ENCODE results near the gene STAT1. TPM values are rescaled to one million over a fixed set of nuclear protein-coding genes. Genes with fewer than 3 reads are reported as not detected.

Gene STAT1
- total RNA-seq, 1 donor from 2014 or later, result 86.9 TPM

DNA sequence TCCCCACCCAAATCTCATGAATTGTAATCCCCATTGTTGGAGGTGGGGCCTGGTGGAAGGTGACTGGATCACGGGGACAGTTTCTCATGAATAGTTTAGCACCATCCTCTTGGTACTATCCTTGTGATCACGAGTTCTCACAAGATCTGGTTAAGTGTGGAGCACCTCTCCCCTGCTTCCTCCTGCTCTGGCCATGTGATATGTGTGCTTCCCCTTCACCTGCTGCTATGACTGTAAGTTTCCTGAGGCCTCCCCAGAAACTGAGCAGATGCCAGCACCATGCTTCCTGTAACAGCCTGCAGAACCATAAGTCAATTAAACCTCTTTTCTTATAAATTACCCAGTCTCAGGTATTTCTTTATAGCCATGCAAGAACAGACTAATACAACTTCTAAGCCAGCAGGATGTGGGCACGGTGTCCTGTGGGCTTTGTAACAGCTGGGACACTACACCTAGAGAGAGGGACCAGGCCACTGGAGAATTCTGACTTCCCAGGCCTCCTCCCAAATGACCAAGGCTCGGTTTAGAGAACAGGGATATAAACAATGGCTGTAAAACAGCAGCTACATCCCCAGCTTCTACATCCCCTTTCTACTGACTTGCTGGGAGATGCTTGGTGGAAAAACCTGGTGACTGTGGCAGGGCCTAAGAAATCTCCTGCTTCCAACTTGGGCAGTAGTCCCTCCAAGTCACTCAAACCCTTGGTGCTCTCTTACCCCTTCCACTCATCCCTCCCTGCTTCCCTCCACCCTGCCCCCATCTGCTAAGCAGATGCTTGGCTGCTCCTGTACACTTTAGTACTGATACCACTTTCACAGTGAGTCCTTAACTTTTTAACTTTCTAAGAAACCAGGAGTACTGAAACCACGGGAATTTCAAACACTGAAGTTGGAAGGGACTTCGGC lies 10.3 kb downstream of the STAT1 start:
- TF ChIP-seq CTCF (conservative IDR thresholded peaks at IDR 0.05; ENCODE audit: low read depth, low read length), result no peak
- DNase-seq (ENCODE audit: low read depth), result no peak
- H3K4me3 ChIP-seq (ENCODE audit: low read depth, low read length), result no peak overlapping the region

GRCh38 chr2:191001624-191002023 lies 12.3 kb downstream of the STAT1 start:
- no peak overlapping the region for H3K4me3 ChIP-seq (ENCODE audit: low read depth, low read length)
- no peak for TF ChIP-seq CTCF (conservative IDR thresholded peaks at IDR 0.05; ENCODE audit: low read depth, low read length)
- no peak for DNase-seq (ENCODE audit: low read depth)

- no peak for TF ChIP-seq CTCF (conservative IDR thresholded peaks at IDR 0.05; ENCODE audit: low read depth, low read length)
- no peak overlapping the region for H3K4me3 ChIP-seq (ENCODE audit: low read depth, low read length)
- DNase-seq (ENCODE audit: low read depth), result no peak
Measured at GRCh38 chr2:191001032-191001431, 12.9 kb downstream of the STAT1 start.

DNA sequence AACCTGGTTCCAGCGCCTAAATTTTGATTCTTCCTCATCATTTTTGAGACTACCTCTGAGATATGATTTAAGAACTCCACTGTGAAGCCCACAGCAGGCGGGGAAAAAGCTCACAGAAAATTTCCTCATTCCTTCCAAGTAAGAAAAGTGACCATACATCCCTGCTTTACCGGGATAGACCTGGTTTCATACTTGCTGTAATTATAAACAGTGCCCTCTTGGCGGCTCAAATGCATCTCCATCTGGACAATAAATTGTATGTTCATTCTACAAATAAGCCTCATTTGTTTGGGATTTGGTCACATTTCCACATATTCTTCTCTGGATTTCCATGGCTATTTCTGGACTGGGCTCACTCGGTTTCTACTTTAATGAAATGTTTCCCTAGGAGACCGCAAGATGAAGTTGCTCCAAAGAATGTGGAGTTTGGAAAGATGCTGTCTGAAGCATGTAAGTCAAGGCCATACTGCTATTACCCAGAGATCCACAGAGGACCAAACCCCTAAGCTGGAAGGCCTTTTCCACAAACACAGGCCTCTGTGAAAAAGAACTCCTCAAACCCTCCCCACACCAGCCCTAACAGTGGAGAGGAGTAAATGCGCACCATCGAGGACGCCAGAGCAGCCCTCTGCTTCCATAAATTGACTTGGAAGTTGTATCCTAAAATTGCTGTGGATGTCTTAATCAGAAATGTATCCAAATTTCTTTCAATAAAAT lies 13.9 kb downstream of the STAT1 start:
- TF ChIP-seq CTCF (conservative IDR thresholded peaks at IDR 0.05; ENCODE audit: low read depth, low read length), result no peak
- no peak overlapping the region for H3K4me3 ChIP-seq (ENCODE audit: low read depth, low read length)
- no peak for DNase-seq (ENCODE audit: low read depth)

- no peak for TF ChIP-seq CTCF (conservative IDR thresholded peaks at IDR 0.05; ENCODE audit: low read depth, low read length)
- no peak for DNase-seq (ENCODE audit: low read depth)
Measured at GRCh38 chr2:190999058-190999457, 14.9 kb downstream of the STAT1 start.

GRCh38 chr2:190997526-190998113 lies 16.4 kb downstream of the STAT1 start:
- DNase-seq (ENCODE audit: low read depth), result no peak
- TF ChIP-seq CTCF (conservative IDR thresholded peaks at IDR 0.05; ENCODE audit: low read depth, low read length), result no peak
- H3K4me3 ChIP-seq (ENCODE audit: low read depth, low read length), result no peak overlapping the region

More at GRCh38 chr2:190999058-190999457, 14.9 kb downstream of the STAT1 start:
- H3K4me3 ChIP-seq (ENCODE audit: low read depth, low read length), result no peak overlapping the region

Measured in epithelial cell of proximal tubule (primary cell).